ENCODE data around the gene IGFN1. TPM values are rescaled to one million over a fixed set of nuclear protein-coding genes. Genes with fewer than 3 reads are reported as not detected.
A peak's percentile ranks its signal among the peaks of the same experiment; 100 is the strongest.

IGFN1 gene
- total RNA-seq, 1 donor from 2014 or later: 1.6 TPM

- Mint-ChIP-seq H3K9me3 (no peaks in the 10 kb centered on the region), H3K36me3 (no peaks in the 10 kb centered on the region), H3K27ac (no peak overlapping the region), H3K27me3 (ENCODE audit: low read depth) (no peaks in the 10 kb centered on the region), H3K4me3 (no peak overlapping the region), H3K4me1 (no peaks in the 10 kb centered on the region)
- TF ChIP-seq CTCF (IDR thresholded peaks at IDR 0.05; ENCODE audit: unreplicated experiment): no peak
- peak in 1 of 2 experiments; percentile 25 for DNase-seq (ENCODE audit: low spot score in 2 of 2, unreplicated experiment in 2 of 2)
Observed at GRCh38 chr1:201218409-201218808, 27.8 kb downstream of the IGFN1 start.

GRCh38 chr1:201219481-201220387 is 29.1 kb downstream of the IGFN1 start:
- H3K9me3 Mint-ChIP-seq: no peaks in the 10 kb centered on the region
- no peak for DNase-seq (ENCODE audit: low spot score in 2 of 2, unreplicated experiment in 2 of 2)
- H3K27ac Mint-ChIP-seq: no peak overlapping the region
- H3K4me3 Mint-ChIP-seq: no peak overlapping the region
- H3K36me3 Mint-ChIP-seq: no peaks in the 10 kb centered on the region
- no peaks in the 10 kb centered on the region for H3K27me3 Mint-ChIP-seq (ENCODE audit: low read depth)
- TF ChIP-seq CTCF (IDR thresholded peaks at IDR 0.05; ENCODE audit: unreplicated experiment): no peak
- H3K4me1 Mint-ChIP-seq: no peaks in the 10 kb centered on the region

- Mint-ChIP-seq H3K27me3 (ENCODE audit: low read depth) (no peaks in the 10 kb centered on the region), H3K36me3 (no peaks in the 10 kb centered on the region), H3K27ac (no peak overlapping the region), H3K9me3 (no peaks in the 10 kb centered on the region), H3K4me3 (no peak overlapping the region), H3K4me1 (no peaks in the 10 kb centered on the region)
- DNase-seq (ENCODE audit: low spot score in 2 of 2, unreplicated experiment in 2 of 2): no peak
- no peak for TF ChIP-seq CTCF (IDR thresholded peaks at IDR 0.05; ENCODE audit: unreplicated experiment)
Observed at GRCh38 chr1:201220388-201220715, 29.7 kb downstream of the IGFN1 start.

GRCh38 chr1:201221201-201221846 is 30.7 kb downstream of the IGFN1 start:
- no peak for TF ChIP-seq CTCF (IDR thresholded peaks at IDR 0.05; ENCODE audit: unreplicated experiment)
- no peak overlapping the region for H3K4me3 Mint-ChIP-seq
- no peaks in the 10 kb centered on the region for H3K4me1 Mint-ChIP-seq
- DNase-seq (ENCODE audit: low spot score in 2 of 2, unreplicated experiment in 2 of 2): no peak
- no peak overlapping the region for H3K27ac Mint-ChIP-seq
- H3K9me3 Mint-ChIP-seq: no peaks in the 10 kb centered on the region
- no peaks in the 10 kb centered on the region for H3K27me3 Mint-ChIP-seq (ENCODE audit: low read depth)
- no peaks in the 10 kb centered on the region for H3K36me3 Mint-ChIP-seq

- Mint-ChIP-seq H3K27ac (no peak overlapping the region), H3K4me3 (no peak overlapping the region), H3K4me1 (no peaks in the 10 kb centered on the region), H3K9me3 (no peaks in the 10 kb centered on the region), H3K36me3 (no peaks in the 10 kb centered on the region), H3K27me3 (ENCODE audit: low read depth) (no peaks in the 10 kb centered on the region)
- no peak for TF ChIP-seq CTCF (IDR thresholded peaks at IDR 0.05; ENCODE audit: unreplicated experiment)
- DNase-seq (ENCODE audit: low spot score in 2 of 2, unreplicated experiment in 2 of 2): no peak
Observed at GRCh38 chr1:201222125-201222524, 31.5 kb downstream of the IGFN1 start.

Data from mesothelial cell of epicardium (in vitro differentiated cells).